NOMO-1 treated with dmso at 0.1 percent for 144 hours (cell line): ENCODE results near the gene CYP27A1.

ENCODE experiments used
- DNase-seq: peaks from one replicate; lab custom pipeline; 2025; ENCODE audit not compliant: unreplicated experiment; lab: John Stamatoyannopoulos, UW

CYP27A1 gene

DNA sequence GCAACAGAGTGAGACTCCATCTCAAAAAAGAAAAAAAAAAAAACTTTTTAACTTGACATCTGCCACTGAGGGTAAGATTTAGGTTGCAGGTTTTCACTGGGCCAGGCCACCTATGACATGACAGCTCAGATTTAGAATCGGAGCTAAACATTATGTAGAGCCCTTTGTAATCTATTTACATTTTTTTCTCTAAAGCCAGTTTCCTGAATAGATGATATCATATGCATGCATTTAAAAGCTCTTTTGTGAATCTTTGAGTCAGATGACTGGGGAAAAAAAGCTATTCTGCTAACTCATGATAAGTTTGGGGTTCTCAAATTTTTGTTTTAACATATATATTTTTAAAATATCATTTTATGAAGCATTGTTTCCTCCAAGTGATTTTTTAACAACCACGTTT is 28.3 kb downstream of the CYP27A1 start:
- no peak for DNase-seq

DNA sequence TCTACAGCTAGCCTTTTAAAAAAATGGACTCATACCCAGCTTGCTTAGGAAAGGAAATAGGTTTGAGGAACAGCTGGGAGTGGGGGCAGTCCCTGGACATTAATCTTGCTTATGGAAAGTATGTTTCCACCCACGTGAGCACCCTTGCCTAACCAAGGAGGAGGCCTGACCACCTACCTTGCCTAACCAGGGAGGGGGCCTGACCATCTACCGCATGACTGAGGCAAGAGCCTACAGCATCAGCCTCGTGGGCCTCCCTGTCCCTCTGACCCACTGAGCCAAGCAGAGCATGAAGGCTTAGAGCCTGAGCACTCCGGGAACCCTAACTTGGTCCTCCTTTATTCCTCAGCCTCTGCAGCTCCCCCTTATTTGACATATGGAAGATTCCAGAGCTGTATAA is 29.4 kb downstream of the CYP27A1 start:
- DNase-seq = peak; percentile 12

DNA sequence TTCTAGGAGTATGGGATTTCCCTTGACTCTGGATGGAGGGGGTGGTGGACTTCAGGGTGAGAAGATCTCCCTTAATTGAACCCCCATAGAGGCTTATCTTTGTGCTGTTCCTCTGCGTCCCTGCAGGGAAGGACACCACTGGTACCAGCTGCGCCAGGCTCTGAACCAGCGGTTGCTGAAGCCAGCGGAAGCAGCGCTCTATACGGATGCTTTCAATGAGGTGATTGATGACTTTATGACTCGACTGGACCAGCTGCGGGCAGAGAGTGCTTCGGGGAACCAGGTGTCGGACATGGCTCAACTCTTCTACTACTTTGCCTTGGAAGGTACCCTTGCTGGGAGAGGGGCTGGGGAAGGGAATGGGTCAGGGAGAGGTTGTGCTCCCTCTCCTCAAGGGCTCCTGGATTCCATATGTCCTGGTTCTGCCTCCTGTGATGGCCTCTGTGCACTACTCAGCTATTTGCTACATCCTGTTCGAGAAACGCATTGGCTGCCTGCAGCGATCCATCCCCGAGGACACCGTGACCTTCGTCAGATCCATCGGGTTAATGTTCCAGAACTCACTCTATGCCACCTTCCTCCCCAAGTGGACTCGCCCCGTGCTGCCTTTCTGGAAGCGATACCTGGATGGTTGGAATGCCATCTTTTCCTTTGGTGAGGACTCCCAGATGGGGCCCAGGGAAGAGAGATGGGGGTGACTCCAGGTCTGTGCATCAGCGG is 30.3 kb downstream of the CYP27A1 start:
- no peak for DNase-seq

DNA sequence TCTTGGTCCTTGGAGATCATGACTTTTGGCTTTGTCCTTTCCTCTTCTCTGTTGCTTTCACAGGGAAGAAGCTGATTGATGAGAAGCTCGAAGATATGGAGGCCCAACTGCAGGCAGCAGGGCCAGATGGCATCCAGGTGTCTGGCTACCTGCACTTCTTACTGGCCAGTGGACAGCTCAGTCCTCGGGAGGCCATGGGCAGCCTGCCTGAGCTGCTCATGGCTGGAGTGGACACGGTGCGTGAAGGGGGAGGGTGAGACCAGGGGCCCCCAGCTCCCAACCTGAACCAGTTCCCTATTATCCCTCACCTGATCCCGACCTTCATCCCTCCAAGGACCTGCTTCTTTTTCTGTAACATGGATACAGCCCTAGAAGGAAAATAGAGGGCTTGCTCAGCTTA is 30.9 kb downstream of the CYP27A1 start:
- DNase-seq = no peak

- no peak for DNase-seq
Observed at GRCh38 chr2:218813771-218814460, 32.0 kb downstream of the CYP27A1 start.

DNA sequence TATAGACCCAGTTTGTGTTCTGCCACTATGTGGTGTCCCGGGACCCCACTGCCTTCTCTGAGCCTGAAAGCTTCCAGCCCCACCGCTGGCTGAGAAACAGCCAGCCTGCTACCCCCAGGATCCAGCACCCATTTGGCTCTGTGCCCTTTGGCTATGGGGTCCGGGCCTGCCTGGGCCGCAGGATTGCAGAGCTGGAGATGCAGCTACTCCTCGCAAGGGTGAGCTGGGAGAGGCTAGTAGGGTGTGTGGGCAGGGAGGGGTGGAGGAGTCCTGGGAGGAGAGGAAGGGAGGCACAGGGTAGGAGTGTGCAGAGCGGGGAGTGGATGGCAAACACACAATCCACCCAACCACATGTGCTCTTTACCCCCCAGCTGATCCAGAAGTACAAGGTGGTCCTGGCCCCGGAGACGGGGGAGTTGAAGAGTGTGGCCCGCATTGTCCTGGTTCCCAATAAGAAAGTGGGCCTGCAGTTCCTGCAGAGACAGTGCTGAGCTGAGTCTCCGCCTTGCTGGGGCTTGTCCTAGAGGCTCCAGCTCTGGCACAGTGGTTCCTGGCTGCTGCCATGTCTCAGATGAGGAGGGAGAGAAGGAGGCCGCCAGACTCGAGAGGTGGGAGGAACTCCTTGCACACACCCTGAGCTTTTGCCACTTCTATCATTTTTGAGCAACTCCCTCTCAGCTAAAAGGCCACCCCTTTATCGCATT is 32.7 kb downstream of the CYP27A1 start:
- no peak for DNase-seq

GRCh38 chr2:218815244-218815637 is 33.3 kb downstream of the CYP27A1 start:
- DNase-seq = no peak

GRCh38 chr2:218815649-218816048 is 33.7 kb downstream of the CYP27A1 start:
- no peak for DNase-seq

GRCh38 chr2:218816561-218817011 is 34.6 kb downstream of the CYP27A1 start:
- DNase-seq = no peak

GRCh38 chr2:218819093-218819492 is 37.1 kb downstream of the CYP27A1 start:
- DNase-seq = no peak

- no peak for DNase-seq
Observed at GRCh38 chr2:218820746-218821369, 38.9 kb downstream of the CYP27A1 start.

DNA sequence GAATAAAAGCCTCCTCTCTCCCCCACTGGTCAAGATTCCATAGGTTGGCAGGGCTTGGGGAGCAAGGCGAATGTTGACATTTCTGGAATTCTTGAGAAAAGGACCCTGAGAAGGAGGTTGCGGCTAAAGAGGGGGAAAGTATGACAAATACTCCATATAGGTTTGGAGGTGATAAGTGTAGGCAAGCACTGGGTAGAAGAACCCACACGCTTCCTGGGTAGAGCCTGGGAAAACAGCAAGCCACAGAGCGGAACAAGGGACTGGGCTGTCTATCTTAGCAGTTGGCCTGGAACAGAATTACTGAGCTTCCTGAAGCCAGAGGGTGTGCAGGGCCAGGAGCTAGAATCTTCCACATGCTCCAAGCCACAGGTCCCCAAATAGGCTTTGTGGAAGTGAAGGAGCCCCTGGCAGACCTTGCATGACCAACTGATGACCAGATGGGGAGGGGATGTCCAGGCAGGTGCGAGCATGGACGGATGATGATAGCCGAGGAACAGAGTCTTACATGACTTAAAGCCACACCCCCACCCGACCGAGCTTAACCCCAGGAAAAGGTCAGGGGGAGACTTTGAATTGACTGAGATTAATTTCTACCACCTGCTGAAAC is 39.8 kb downstream of the CYP27A1 start:
- no peak for DNase-seq

DNA sequence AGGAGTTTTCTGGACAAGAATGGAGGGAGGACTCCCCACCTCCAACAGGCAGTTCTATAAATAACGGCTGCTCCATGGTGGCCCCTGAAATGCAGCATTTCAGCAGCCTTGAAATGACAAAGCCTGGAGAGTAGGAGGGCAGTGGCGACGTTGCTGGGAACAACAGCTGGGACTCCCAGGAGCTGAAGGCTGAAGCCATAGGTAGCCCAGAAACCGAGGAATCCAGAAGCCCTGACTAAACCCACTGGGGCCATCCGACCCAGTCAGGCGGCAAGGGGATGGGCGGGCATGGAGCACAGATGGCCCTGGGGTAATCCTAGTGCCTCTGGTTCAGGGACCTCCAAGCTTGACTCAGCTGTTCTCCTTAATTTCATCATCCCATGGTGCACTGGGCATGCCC is 40.7 kb downstream of the CYP27A1 start:
- DNase-seq = no peak

- no peak for DNase-seq
Observed at GRCh38 chr2:218823196-218823855, 41.4 kb downstream of the CYP27A1 start.

GRCh38 chr2:218824004-218824403 is 42.1 kb downstream of the CYP27A1 start:
- no peak for DNase-seq

- no peak for DNase-seq
Observed at GRCh38 chr2:218826791-218827190, 44.8 kb downstream of the CYP27A1 start.

GRCh38 chr2:218827701-218828476 is 45.9 kb downstream of the CYP27A1 start:
- DNase-seq = no peak

- no peak for DNase-seq
Observed at GRCh38 chr2:218828477-218828778, 46.5 kb downstream of the CYP27A1 start.

DNA sequence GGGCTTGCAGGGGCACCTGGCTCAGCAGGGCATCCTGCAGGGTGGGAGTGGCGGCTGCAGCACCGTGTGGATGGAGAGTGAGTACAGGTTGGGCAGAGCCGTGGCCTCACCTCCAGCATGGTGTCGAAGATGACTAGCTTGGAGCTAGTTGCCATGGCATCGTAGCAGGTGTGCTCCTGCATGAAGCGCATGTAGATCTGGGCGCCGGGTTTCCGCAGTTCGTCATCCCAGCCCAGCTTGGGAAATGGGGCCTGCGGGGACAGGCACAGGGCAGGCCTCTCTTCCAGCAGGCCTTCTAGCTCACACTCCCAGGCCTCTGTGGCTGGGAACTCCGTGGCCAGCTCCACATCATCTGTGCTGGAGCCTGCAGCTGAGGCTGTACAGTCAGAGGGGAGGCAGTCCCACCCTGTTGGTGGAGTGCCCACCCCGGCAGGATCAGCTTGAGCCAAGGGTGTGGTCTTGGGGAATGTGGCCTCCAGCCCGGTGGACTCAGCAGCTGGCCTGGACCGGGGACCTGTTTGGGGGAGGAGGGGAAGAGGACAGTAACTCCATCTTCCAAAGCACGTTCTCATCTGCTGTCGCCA is 48.0 kb downstream of the CYP27A1 start:
- DNase-seq = no peak
